NCI-H146 (cell line): Measurements from ENCODE around the gene GPR75.
"Not testable (repeated sequence)": the region's sequence is repeated elsewhere in the genome, so short reads cannot be mapped to it uniquely, and the experiment has no call there.

ENCODE experiments used
- DNase-seq: peaks from one replicate; lab custom pipeline; 2025; lab: John Stamatoyannopoulos, UW

GPR75 gene

GRCh38 chr2:53852532-53852931 is 7.2 kb downstream of the GPR75 start:
- DNase-seq: no peak

DNA sequence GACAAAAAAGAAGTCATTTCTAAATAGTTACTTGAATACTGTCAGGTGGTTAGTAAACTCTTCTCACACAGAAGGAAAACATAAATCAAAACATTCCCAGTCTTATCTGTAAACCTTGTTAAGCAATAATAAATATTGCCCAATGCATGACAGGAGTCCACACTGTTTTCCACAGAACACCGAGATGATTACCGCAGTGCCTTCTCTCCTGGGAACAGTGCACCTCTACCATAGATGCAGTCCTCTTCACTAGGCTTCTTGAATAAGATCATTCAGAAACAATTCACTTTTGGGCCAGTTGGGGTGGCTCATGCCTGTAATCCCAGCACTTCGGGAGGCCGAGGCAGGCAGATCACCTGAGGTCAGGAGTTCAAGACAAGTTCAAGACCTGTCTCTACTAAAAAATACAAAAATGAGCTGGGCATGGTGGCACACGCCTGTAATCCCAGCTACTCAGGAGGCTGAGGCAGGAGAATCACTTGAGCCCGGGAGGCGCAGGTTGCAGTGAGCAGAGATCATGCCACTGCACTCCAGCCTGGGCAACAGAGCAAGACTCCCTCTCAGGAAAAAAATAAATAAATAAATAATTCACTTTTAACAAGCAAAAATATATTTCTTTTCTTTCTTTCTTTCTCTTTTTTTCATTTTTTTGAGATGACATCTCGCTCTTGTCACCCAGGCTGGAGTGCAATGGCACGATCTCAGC is 8.6 kb downstream of the GPR75 start:
- DNase-seq: not testable (repeated sequence)

GRCh38 chr2:53848062-53848461 is 11.7 kb downstream of the GPR75 start:
- no peak for DNase-seq

- no peak for DNase-seq
Observed at GRCh38 chr2:53843595-53843994, 16.2 kb downstream of the GPR75 start.

GRCh38 chr2:53842891-53843290 is 16.9 kb downstream of the GPR75 start:
- no peak for DNase-seq

DNA sequence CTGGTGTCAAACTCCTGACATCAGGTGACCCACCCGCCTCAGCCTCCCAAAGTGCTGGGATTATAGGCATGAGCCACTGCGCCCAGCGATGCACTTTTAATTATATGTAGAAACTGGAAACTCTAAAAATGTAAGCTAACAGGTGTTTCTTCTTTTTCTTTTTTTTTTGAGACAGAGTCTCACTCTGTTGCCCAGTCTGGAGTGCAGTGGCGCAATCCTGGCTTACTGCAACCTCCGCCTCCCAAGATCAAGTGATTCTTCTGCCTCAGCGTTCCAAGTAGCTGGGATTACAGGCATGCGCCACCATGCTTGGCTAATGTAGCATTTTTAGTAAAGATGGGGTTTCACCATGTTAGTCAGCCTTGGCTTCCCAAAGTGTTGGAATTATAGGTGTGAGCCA is 18.1 kb downstream of the GPR75 start:
- not testable (repeated sequence) for DNase-seq

GRCh38 chr2:53840580-53840979 is 19.2 kb downstream of the GPR75 start:
- no peak for DNase-seq

GRCh38 chr2:53829980-53830290 is 29.8 kb downstream of the GPR75 start:
- not testable (repeated sequence) for DNase-seq

DNA sequence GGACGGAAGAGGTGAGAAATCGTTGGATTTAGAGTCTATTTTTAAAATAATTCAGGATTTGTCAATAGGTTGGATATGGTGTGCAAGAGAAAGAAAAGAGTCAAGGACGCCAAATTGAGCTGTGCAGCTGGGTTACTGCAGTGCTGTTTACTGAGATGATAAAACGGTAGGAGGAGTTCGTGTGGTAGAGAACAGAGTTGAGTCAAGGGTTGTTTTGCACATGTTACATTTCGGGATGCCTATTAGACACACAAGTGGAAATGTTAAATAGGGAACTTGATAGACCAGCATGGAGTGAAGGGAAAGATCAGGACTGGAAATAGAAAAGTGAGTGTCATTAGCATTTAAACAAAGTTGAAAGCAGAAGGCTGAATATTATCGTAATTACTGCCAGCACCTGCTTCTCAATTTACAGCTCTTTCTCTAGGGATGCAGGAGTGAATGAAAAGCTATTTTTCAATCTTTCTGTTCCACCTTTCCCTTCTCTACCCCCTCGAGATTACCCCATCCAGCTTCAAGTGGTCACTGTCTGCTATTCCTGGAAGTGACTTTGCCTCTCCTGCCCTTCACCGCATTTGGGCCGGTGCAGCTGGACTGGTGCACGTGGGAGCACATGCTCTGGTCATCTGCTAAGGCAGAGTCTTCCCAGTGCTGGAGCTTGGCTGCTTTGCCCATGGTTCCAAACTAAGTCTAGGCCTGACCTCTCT is 30.3 kb downstream of the GPR75 start:
- peak; percentile 62 for DNase-seq

DNA sequence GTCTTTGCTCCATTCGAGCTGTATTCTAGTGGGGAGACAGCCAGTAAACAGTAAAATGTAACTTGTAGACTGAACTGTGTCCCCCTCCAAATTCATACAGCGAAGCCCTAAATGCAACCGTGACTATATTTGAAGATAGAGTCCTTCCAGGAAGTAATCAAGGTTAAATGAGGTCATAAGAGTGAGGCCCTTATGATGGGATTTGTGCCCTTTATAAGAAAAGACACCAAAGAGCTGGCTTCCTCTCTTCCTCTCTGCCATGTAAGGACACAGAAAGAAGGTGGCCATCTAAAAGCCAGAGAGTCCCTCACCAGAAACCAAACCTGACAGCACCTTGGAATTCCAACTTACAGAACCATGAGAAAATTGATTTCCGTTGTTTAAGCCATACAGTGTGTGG is 31.4 kb downstream of the GPR75 start:
- no peak for DNase-seq

DNA sequence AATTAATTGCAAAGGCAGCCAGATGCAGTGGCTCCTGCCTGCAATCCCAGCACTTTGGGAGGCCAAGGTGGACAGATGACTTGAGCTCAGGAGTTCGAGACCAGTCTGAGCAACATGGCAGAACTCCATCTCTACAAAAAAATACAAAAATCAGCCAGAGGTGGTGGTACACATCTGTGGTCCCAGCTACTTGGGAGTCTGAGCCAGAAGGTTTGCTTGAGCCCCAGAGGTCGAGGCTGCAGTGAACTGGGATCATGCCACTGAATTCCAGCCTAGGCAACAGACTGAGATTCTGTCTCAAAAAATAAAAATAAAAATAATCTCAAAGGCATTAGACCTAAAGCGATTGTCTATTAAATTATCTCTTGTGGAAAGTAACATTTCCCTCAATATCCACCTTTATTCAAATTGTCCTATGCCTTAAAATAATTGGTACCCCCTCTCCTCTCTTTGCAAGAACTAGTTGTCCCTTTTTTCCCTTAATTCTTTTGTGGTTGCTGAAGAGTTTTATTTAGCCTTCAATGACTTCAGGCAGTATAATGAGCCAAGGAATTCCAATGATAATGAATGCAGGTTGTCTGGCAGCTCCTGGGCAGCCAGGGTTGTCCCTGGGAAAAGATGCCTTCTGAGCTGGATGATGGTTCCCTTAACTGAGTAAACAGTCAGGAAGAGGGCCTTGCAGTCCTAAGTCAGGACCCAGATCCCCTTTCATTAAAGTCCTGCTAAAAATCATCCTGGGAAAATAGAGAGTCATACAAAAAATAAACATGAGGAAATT is 32.2 kb downstream of the GPR75 start:
- DNase-seq: no peak

- DNase-seq: no peak
Observed at GRCh38 chr2:53826587-53827397, 33.0 kb downstream of the GPR75 start.

DNA sequence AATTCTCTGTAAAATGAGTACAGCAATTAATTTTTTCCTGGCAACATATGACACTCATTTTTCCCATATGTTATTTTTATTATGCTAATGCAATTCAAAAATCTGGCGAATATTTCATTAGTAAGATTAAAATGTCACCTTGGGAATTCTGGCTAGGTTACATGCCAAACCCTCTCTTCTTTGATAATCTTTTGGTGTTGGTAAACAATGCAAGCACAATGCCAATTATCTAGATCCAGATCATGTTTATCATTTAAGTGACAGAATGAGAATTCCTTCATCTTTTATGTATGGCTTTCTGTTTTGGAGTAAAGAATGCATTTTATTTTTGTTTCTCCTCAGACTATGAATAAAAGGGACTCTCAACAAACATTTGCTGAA is 33.7 kb downstream of the GPR75 start:
- DNase-seq: no peak

DNA sequence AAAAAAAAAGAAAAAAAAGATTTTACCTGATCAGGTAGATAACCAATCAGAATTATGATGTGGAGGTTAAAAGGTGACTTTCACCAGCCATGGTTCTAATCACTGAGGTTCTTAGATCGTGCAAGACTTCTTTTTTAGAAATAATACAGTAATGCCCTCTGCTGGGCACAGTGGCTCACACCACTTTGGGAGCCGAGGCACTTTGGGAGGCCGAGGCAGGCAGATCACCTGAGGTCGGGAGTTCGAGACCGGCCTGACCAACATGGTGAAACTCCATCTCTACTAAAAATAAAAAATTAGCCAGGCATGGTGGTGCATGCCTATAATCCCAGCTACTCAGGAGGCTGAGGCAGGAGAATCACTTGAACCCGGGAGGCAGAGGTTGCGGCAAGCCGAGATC is 36.1 kb downstream of the GPR75 start:
- DNase-seq: not testable (repeated sequence)

- DNase-seq: no peak
Observed at GRCh38 chr2:53821810-53822209, 38.0 kb downstream of the GPR75 start.

GRCh38 chr2:53820711-53821110 is 39.1 kb downstream of the GPR75 start:
- DNase-seq: no peak

GRCh38 chr2:53820048-53820447 is 39.7 kb downstream of the GPR75 start:
- no peak for DNase-seq

- no peak for DNase-seq
Observed at GRCh38 chr2:53819634-53820033, 40.1 kb downstream of the GPR75 start.

DNA sequence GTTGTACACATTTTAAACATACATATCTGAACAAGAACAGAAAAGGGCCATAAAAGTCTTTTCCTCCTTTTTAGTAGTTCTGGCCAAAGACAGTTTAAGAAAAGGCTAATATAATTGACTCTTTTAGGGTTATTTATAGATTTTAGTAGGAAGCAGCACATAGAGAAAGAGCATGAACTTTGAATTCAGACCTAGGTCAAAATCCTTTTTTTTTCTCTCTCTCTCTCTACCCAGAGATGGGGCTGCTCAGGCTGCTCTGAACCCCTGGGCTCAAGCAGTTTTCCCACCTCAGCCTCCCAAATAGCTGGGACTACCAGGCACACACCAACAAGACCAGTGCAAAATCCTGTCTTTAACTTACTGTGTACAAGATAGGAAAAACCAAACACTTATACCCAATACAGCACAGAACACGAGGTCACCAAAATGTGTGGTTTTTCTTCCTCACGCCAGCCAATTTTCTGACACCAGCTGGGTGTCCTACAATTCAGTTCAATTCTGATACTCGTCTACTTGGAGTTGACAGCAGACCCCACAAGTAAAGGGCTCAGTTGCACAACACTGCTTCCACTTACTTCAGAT is 40.8 kb downstream of the GPR75 start:
- DNase-seq: no peak

DNA sequence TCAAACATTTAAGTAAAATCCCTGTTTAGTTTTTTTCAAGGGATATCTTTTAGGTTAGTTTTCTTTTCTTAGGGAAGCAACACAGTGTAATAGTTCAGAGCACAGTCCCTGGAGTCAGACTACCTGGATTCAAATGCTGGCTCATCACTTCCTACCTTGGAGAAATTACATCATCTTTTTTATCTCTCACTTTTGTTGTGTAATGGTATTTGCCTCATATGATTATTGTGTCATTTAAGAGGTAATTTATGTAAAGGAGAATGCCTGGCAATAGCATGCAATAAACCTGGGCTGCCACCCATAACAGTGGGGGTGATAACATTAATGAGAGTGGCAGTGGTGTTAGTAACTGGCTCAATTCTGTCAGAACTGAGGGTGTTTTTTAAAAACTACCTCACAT is 46.6 kb downstream of the GPR75 start:
- DNase-seq: no peak

- no peak for DNase-seq
Observed at GRCh38 chr2:53811601-53812000, 48.2 kb downstream of the GPR75 start.
